ENCODE data around the gene C12orf76.

C12orf76 gene

DNA sequence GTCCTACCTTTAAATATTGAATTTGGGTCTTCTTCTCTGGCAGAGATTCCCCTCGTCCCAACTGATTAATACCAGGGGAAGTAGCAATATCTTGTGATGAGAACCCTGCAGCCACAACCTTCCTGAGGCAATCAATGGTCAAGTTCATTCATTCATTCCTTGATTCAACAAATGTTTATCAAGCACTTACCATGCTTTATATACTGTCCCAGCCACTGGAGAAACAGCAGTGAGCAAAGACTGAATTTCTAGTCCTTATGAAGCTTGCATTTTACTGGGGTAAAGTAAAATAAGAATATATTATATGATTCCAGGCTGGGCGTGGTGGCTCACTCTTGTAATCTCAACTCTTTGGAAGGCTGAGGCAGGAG is 51.9 kb downstream of the C12orf76 start:
- no peak for DNase-seq

DNA sequence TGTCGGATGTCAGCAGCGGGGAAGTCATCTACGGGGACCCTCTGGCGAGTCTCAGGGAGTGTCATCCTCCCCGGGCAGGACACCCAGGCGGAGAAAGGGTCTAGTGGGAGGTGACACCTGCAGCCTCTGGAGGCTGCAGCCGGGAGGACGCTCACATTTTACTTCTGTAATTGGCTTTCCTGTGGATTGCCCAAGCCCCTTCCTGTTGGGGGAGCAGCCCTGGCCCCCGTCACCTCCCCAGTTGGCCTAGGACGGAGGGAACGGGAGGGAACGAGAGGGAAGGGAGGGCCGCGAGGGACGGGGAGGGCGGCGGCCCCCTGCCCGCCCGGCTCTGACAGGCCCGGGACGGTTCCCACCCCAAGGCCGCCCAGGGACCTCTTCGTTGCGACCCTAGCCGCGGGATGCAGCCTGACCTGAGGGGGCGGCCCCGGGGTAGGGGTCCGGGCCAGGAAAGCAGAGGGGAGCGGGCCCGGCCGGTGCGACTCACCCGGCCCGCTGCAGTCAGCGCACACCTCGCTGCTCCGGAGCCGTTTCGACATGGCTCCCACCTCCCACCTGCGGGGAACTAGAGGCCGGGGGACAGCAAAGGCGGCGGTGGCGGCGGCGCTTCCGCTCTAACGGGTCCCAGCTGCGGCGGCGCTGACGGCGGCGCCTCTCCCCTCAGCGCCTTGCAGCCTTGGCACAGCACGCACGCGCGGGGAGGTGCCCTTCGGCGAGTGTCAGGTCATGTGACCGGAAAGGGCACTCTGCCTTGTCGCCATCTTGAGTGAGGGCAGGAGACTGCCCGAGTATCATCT is 52.4 kb downstream of the C12orf76 start, which contains the start of gene GIT2:
Gene GIT2 (minus strand): TSS at position 683 of the 797 bp plus-strand sequence. CDS start 144 bp downstream, at position 539.
- DNase-seq, result peak; percentile 26 to 97 (median 87)

DNA sequence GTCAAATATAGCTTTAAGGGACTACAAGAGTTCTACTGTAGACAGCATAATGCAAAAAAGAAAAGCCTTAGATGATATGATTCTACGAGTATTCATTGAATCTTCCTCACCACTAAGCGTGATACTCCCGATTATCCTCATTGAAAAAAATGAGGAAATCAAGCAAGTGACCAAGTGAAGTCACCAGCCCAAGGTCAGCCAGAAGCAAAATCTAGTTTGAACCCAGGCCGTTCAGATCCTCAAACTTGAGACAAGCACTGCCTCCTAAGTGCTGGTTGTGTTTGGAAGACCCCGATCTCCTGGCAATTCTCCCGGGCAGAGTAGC is 53.0 kb downstream of the C12orf76 start:
- peak in 2 of 56 donors; percentile 43 to 47 for DNase-seq

DNA sequence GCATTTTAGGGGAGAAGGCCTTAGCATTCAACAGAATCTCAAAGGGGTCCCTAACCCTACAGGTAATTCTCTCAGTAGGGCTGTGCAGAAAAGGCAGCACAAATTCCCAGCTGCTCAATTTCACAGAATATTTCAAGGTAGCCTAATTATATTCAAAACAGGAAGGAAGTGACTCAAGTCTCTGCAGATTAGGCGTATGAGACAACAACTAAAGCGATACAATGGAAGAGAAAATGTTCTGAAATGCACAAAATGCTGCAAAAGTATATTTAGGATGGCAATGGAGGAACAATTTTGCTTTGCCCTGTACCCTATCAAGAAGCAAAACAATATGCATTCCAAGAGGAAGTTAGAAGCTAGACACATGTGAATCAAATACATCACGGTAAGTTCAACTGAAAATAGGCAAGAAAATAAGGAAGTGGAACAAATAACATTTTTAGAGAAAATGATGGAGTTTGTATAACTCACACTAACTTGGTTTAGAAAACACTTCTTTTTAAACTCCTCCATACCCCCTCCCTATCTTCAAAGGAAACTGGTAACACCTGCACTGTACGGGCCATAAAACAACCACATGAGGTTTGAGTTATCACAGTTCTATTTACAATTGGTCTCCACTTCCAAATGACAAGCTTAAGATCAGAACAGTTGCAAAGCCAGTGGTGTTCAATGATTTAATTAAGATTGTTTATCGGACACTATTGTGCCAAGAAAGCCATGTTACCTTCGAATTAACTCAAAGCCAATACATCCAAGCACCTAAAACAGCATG is 53.7 kb downstream of the C12orf76 start:
- DNase-seq, result no peak

DNA sequence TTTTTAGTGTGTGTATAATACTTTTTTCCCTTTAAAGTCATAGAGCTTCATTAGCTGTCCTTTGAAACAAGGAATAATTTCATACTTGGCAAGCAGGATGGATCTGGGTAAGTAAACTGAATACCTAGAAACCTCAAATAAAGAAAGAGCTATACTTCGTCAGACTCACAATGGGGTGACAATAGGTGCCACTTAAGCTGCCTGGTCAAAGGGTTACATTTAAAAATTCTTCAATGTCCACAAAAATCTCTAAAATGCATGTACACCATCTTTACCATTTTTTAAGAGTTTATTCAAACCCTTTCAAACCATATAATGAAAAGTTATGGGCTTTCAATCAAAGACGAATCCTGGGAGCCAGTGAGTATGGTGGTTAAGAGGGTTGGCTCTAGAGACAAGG is 55.2 kb downstream of the C12orf76 start:
- no peak for DNase-seq

DNA sequence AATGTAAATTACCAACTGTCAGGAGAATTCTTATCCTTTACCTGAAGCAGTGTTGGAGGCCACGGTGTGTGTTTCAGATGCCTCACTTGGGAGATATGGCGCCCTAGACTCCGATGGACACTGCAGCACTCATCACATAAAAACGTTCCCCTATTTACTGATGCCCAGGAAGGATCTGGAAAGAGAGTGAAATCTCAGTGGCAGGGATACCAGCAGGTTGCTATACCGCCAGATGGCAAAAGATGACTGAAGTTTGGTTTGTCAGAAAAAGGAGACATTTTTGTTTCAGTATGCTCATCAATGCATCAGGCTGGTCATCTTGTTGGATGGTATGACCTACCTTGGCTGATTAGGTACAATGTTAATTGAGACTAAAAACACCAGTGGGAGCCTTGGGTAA is 56.7 kb downstream of the C12orf76 start:
- DNase-seq, result no peak

All from nucleus accumbens (tissue), 56 donors.